ENCODE results near the gene HNRNPCL1.
"Not testable (repeated sequence)": the region's sequence is repeated elsewhere in the genome, so short reads cannot be mapped to it uniquely, and the experiment has no call there.

Gene HNRNPCL1

GRCh38 chr1:12848620-12849019, at the start of gene HNRNPCL1:
HNRNPCL1 (minus strand) TSS chr1:12848720; CDS start chr1:12848289, 431 bp downstream.
- H3K9me3 Mint-ChIP-seq; H3K4me3 Mint-ChIP-seq; H3K27me3 Mint-ChIP-seq (ENCODE audit: low read depth); H3K4me1 Mint-ChIP-seq (ENCODE audit: low read depth); H3K36me3 Mint-ChIP-seq (ENCODE audit: low read depth); H3K27ac Mint-ChIP-seq: not testable (repeated sequence)

DNA sequence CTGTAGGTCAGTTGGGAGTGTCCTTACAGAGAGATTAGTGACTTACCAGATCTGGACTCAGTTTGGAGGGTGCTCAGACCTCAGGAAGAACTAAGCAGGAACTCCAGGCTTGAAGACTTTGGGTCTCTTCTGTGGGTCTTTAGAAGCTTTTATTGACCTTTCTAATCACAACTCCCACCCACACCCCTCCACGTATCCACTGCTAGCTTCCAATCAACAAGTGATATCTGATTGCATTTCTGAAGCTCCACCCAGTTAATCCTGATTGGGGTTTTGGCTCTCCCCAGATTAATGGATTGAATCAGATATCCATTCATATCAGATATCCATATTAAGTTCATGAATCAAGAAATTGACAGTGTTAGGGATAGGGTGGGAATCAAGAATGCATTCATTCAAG, 49.6 kb upstream of the HNRNPCL1 start, which contains the start of gene PRAMEF10:
TSS of gene PRAMEF10 (minus strand) at position 101 of the 400 bp plus-strand sequence. CDS start 2,423 bp downstream, outside the sequence.
- H3K27me3 Mint-ChIP-seq (ENCODE audit: low read depth); H3K36me3 Mint-ChIP-seq (ENCODE audit: low read depth); H3K4me3 Mint-ChIP-seq; H3K27ac Mint-ChIP-seq; H3K9me3 Mint-ChIP-seq; H3K4me1 Mint-ChIP-seq (ENCODE audit: low read depth): not testable (repeated sequence)

- H3K9me3 Mint-ChIP-seq; H3K36me3 Mint-ChIP-seq (ENCODE audit: low read depth); H3K4me3 Mint-ChIP-seq; H3K27me3 Mint-ChIP-seq (ENCODE audit: low read depth); H3K4me1 Mint-ChIP-seq (ENCODE audit: low read depth); H3K27ac Mint-ChIP-seq: not testable (repeated sequence)
Measured at GRCh38 chr1:12886101-12886500, 37.6 kb upstream of the HNRNPCL1 start, which contains the start of gene PRAMEF4. PRAMEF4 (minus strand) TSS chr1:12886201; CDS start chr1:12883394, 2,807 bp downstream.

DNA sequence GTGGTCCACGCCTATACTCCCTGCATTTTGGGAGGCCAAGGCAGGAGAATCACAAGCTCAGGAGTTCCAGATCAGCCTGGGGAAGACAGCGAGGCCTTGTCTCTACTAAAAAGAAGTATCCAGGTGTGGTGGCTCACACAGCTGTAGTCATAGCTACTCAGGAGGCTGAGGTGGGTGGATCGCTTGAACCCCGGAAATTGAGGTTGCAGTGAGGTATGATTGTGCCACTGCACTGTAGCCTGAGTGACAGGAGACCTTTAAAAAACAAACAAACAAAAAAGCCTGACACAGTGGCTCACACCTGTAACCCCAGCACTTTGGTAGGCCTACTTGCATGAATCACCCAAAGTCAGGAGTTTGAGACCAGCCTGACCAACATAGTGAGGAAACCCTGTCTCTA, 29.9 kb upstream of the HNRNPCL1 start:
- H3K4me3 Mint-ChIP-seq; H3K27me3 Mint-ChIP-seq (ENCODE audit: low read depth); H3K9me3 Mint-ChIP-seq; H3K36me3 Mint-ChIP-seq (ENCODE audit: low read depth); H3K4me1 Mint-ChIP-seq (ENCODE audit: low read depth); H3K27ac Mint-ChIP-seq: not testable (repeated sequence)

GRCh38 chr1:12863131-12863880, 14.8 kb upstream of the HNRNPCL1 start:
- not testable (repeated sequence) for H3K27ac Mint-ChIP-seq

DNA sequence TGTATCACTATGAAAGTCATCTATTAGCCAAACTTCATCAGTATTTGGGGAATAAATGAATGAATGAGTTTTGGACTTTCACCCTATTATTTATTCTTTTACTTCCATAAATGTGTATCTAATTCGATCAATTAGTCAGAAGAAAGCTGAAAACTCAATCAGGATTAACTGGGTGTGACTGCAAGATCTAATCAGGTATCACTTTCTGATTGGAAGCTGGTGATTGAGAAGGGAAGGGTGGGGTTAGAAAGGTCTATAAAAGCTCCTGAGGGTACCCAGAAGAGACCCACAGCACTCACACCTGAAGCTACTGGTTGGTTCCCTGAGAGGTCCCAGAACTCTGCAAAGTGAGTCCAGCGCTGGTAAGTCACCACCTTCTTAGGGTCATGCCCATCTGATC, 8.3 kb upstream of the HNRNPCL1 start, which contains the start of gene PRAMEF2:
TSS of gene PRAMEF2 (plus strand) at position 301 of the 400 bp plus-strand sequence. CDS start 1,924 bp downstream, outside the sequence.
- H3K36me3 Mint-ChIP-seq (ENCODE audit: low read depth); H3K4me3 Mint-ChIP-seq; H3K27me3 Mint-ChIP-seq (ENCODE audit: low read depth); H3K27ac Mint-ChIP-seq; H3K4me1 Mint-ChIP-seq (ENCODE audit: low read depth); H3K9me3 Mint-ChIP-seq: not testable (repeated sequence)

More at GRCh38 chr1:12863131-12863880, 14.8 kb upstream of the HNRNPCL1 start:
- H3K4me1 Mint-ChIP-seq (ENCODE audit: low read depth); H3K4me3 Mint-ChIP-seq; H3K9me3 Mint-ChIP-seq; H3K36me3 Mint-ChIP-seq (ENCODE audit: low read depth); H3K27me3 Mint-ChIP-seq (ENCODE audit: low read depth): not testable (repeated sequence)

DNA sequence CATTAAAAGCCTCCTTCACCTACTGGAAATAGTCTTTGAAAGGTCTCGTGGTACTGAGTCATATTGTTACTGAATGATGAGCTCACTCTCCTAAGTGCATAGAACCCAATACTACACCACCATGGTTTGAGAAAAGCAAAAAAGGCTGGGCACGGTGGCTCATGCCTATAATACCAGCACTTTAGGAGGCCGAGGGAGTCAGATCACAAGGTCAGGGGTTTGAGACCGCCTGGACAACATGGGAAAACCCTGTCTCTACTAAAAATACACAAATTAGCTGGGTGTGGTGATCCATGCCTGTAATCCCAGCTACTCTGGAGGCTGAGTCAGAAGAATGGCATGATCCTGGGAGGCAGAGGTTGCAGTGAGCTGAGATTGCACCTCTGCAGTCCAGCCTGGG, 3.3 kb upstream of the HNRNPCL1 start:
- no peaks in the 10 kb centered on the region for H3K4me1 Mint-ChIP-seq (ENCODE audit: low read depth)
- no peak overlapping the region for H3K4me3 Mint-ChIP-seq
- H3K27ac Mint-ChIP-seq, result no peak overlapping the region
- no peaks in the 10 kb centered on the region for H3K9me3 Mint-ChIP-seq
- no peaks in the 10 kb centered on the region for H3K36me3 Mint-ChIP-seq (ENCODE audit: low read depth)
- no peaks in the 10 kb centered on the region for H3K27me3 Mint-ChIP-seq (ENCODE audit: low read depth)

- not testable (repeated sequence) for H3K36me3 Mint-ChIP-seq (ENCODE audit: low read depth); H3K9me3 Mint-ChIP-seq
Measured at GRCh38 chr1:12833251-12833650, 15.3 kb downstream of the HNRNPCL1 start.

DNA sequence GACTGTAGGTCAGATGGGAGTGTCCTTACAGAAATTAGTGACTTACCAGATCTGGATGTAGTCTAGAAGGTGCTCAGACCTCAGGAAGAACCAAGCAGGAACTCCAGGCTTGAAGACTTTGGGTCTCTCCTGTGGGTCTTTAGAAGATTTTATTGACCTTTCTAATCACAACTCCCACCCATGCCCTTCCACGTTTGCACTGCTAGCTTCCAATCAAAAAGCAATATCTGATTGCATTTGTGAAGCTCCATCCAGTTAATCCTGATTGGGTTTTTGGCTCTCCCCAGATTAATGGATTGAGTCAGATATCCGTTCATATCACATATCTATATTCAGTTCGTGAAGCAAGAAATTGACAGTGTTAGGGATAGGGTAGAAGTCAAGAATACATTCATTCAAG, 17.2 kb downstream of the HNRNPCL1 start, which contains the start of gene PRAMEF11:
TSS of gene PRAMEF11 (minus strand) at position 101 of the 400 bp plus-strand sequence. CDS start 2,621 bp downstream, outside the sequence.
- H3K27me3 Mint-ChIP-seq (ENCODE audit: low read depth); H3K36me3 Mint-ChIP-seq (ENCODE audit: low read depth); H3K4me3 Mint-ChIP-seq; H3K9me3 Mint-ChIP-seq; H3K27ac Mint-ChIP-seq; H3K4me1 Mint-ChIP-seq (ENCODE audit: low read depth): not testable (repeated sequence)

More at GRCh38 chr1:12833251-12833650, 15.3 kb downstream of the HNRNPCL1 start:
- not testable (repeated sequence) for H3K4me3 Mint-ChIP-seq; H3K27ac Mint-ChIP-seq; H3K27me3 Mint-ChIP-seq (ENCODE audit: low read depth); H3K4me1 Mint-ChIP-seq (ENCODE audit: low read depth)

DNA sequence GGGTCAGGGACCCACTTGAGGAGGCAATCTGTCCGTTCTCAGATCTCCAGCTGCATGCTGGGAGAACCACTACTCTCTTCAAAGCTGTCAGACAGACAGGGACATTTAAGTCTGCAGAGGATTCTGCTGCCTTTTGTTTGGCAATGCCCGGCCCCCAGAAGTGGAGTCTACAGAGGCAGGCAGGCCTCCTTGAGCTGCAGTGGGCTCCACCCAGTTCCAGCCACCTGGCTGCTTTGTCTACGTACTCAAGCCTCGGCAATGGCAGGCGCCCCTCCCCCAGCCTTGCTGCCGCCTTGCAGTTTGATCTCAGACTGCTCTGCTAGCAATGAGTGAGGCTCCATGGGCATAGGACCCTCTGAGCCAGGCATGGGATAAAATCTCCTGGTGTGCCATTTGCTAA, 29.5 kb downstream of the HNRNPCL1 start:
- not testable (repeated sequence) for H3K36me3 Mint-ChIP-seq (ENCODE audit: low read depth); H3K4me1 Mint-ChIP-seq (ENCODE audit: low read depth); H3K9me3 Mint-ChIP-seq; H3K27ac Mint-ChIP-seq; H3K4me3 Mint-ChIP-seq
- H3K27me3 Mint-ChIP-seq (ENCODE audit: low read depth), result peaks cover 12% of the 10 kb centered on the region

DNA sequence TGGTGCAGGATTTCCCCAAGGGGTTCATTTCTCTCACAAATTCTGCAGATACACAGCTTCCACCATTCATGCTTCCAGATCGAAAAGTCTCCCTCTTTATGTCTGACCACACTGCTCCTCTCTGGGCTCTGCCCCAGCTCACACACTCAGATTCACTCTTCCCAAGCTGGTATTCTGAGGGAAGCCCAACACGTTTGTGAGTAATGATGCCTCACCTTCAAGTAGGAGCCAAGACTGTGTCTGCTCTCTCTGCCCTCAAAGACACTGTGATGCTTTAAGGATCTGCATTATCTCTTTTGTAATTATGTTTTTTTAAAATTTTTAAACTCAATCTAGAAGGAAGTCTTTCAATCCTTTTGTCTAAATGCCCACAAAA, 37.1 kb downstream of the HNRNPCL1 start:
- Mint-ChIP-seq H3K9me3 (peaks cover 7% of the 10 kb centered on the region), H3K27ac (no peak overlapping the region), H3K36me3 (ENCODE audit: low read depth) (no peaks in the 10 kb centered on the region), H3K4me1 (ENCODE audit: low read depth) (no peaks in the 10 kb centered on the region), H3K4me3 (no peak overlapping the region), H3K27me3 (ENCODE audit: low read depth) (peaks cover 5% of the 10 kb centered on the region)

GRCh38 chr1:12810691-12811408, 37.7 kb downstream of the HNRNPCL1 start:
- H3K4me1 Mint-ChIP-seq (ENCODE audit: low read depth), result no peaks in the 10 kb centered on the region
- H3K9me3 Mint-ChIP-seq, result peaks cover 7% of the 10 kb centered on the region
- no peak overlapping the region for H3K4me3 Mint-ChIP-seq
- H3K27ac Mint-ChIP-seq, result no peak overlapping the region
- H3K27me3 Mint-ChIP-seq (ENCODE audit: low read depth), result peaks cover 5% of the 10 kb centered on the region
- H3K36me3 Mint-ChIP-seq (ENCODE audit: low read depth), result no peaks in the 10 kb centered on the region

GRCh38 chr1:12809933-12810332, 38.6 kb downstream of the HNRNPCL1 start:
- no peak overlapping the region for H3K4me3 Mint-ChIP-seq
- peaks cover 12% of the 10 kb centered on the region for H3K9me3 Mint-ChIP-seq
- H3K27me3 Mint-ChIP-seq (ENCODE audit: low read depth), result peaks cover 10% of the 10 kb centered on the region
- H3K36me3 Mint-ChIP-seq (ENCODE audit: low read depth), result no peaks in the 10 kb centered on the region
- H3K4me1 Mint-ChIP-seq (ENCODE audit: low read depth), result no peaks in the 10 kb centered on the region
- H3K27ac Mint-ChIP-seq, result no peak overlapping the region

- Mint-ChIP-seq H3K27me3 (ENCODE audit: low read depth) (peaks cover 6% of the 10 kb centered on the region), H3K9me3 (peaks cover 3% of the 10 kb centered on the region), H3K4me3 (no peak overlapping the region), H3K36me3 (ENCODE audit: low read depth) (no peaks in the 10 kb centered on the region), H3K4me1 (ENCODE audit: low read depth) (no peaks in the 10 kb centered on the region), H3K27ac (no peak overlapping the region)
Measured at GRCh38 chr1:12799730-12800129, 48.8 kb downstream of the HNRNPCL1 start.

DNA sequence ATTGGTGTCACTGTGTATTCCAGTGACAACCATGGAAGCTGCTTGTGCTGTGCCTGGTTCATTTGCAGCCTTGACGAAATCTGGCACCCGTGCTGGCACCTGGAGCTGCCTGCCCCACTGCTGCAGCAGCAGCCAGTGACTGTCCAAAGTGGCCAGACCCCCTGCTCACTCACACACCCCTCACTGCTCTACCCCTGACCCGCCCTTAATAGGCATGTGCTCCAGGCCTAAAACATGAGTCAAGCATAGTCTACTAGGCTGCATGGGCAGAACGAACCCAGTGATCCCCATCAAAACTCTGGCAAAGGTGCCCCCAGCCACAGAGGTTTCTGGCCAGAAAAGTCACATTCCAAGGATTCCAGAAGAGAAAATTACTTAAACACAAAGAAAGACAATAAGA, 49.6 kb downstream of the HNRNPCL1 start:
- H3K9me3 Mint-ChIP-seq, result no peaks in the 10 kb centered on the region
- peaks cover 4% of the 10 kb centered on the region for H3K27me3 Mint-ChIP-seq (ENCODE audit: low read depth)
- no peaks in the 10 kb centered on the region for H3K36me3 Mint-ChIP-seq (ENCODE audit: low read depth)
- no peaks in the 10 kb centered on the region for H3K4me1 Mint-ChIP-seq (ENCODE audit: low read depth)
- no peak overlapping the region for H3K4me3 Mint-ChIP-seq
- no peak overlapping the region for H3K27ac Mint-ChIP-seq

Measured in T-helper 1 cell treated with Interleukin-12 subunit alpha and Interleukin-12 subunit beta and Interleukin-4 antibody, amounts not matched to agents 30 μg/mL and 1 μg/mL, for 36 hours (primary cell).